HG03460 (cell line): Measurements from ENCODE around the gene TAF1B.
"Not testable (repeated sequence)": the region's sequence is repeated elsewhere in the genome, so short reads cannot be mapped to it uniquely, and the experiment has no call there.

Experiments
- ATAC-seq: cut with Tn5 transposase; IDR thresholded peaks from one replicate; pipeline ENCODE4 v1.9.1; 2021; ENCODE audit not compliant: unreplicated experiment

Gene TAF1B

GRCh38 chr2:9830685-9831410, 12.4 kb upstream of the TAF1B start:
- ATAC-seq = no peak

GRCh38 chr2:9831670-9832069, 11.6 kb upstream of the TAF1B start:
- no peak for ATAC-seq

GRCh38 chr2:9832586-9832985, 10.7 kb upstream of the TAF1B start:
- ATAC-seq = no peak

- ATAC-seq = not testable (repeated sequence)
Observed at GRCh38 chr2:9835068-9835467, 8.2 kb upstream of the TAF1B start.

- ATAC-seq = no peak
Observed at GRCh38 chr2:9836074-9836473, 7.2 kb upstream of the TAF1B start.

GRCh38 chr2:9836517-9836916, 6.8 kb upstream of the TAF1B start:
- no peak for ATAC-seq

- ATAC-seq = no peak
Observed at GRCh38 chr2:9837451-9837850, 5.8 kb upstream of the TAF1B start.

- ATAC-seq = no peak
Observed at GRCh38 chr2:9838391-9838790, 4.9 kb upstream of the TAF1B start.

- ATAC-seq = no peak
Observed at GRCh38 chr2:9842487-9843228, 616 bp upstream of the TAF1B start.

- ATAC-seq = no peak
Observed at GRCh38 chr2:9844036-9844483, 786 bp downstream of the TAF1B start.

- no peak for ATAC-seq
Observed at GRCh38 chr2:9844576-9844975, 1.3 kb downstream of the TAF1B start.

GRCh38 chr2:9846554-9846953, 3.3 kb downstream of the TAF1B start:
- ATAC-seq = no peak

GRCh38 chr2:9847140-9847539, 3.9 kb downstream of the TAF1B start:
- no peak for ATAC-seq

GRCh38 chr2:9852881-9853280, 9.6 kb downstream of the TAF1B start:
- no peak for ATAC-seq

GRCh38 chr2:9857814-9858729, 14.8 kb downstream of the TAF1B start:
- no peak for ATAC-seq

- no peak for ATAC-seq
Observed at GRCh38 chr2:9858730-9859068, 15.4 kb downstream of the TAF1B start.

GRCh38 chr2:9860922-9861580, 17.8 kb downstream of the TAF1B start:
- not testable (repeated sequence) for ATAC-seq

GRCh38 chr2:9867881-9868280, 24.6 kb downstream of the TAF1B start:
- no peak for ATAC-seq

- ATAC-seq = no peak
Observed at GRCh38 chr2:9873337-9873736, 30.1 kb downstream of the TAF1B start.

GRCh38 chr2:9877026-9877425, 33.8 kb downstream of the TAF1B start:
- ATAC-seq = no peak

GRCh38 chr2:9877726-9878125, 34.5 kb downstream of the TAF1B start:
- ATAC-seq = no peak
